DMS53 treated with DMSO at 0.1 percent for 48 hours (cell line): ENCODE measurements around the gene ELN.
A peak's percentile ranks its signal among the peaks of the same experiment; 100 is the strongest.
"Not testable (repeated sequence)": the region's sequence is repeated elsewhere in the genome, so short reads cannot be mapped to it uniquely, and the experiment has no call there.

Source experiments
- DNase-seq: peaks from one replicate; lab custom pipeline; 2025; ENCODE audit not compliant: unreplicated experiment; lab: John Stamatoyannopoulos, UW

The ELN gene

GRCh38 chr7:74027683-74028320, at the start of gene ELN:
TSS of gene ELN (plus strand) at chr7:74028173. CDS start at chr7:74028188, 15 bp downstream.
- DNase-seq, result no peak

DNA sequence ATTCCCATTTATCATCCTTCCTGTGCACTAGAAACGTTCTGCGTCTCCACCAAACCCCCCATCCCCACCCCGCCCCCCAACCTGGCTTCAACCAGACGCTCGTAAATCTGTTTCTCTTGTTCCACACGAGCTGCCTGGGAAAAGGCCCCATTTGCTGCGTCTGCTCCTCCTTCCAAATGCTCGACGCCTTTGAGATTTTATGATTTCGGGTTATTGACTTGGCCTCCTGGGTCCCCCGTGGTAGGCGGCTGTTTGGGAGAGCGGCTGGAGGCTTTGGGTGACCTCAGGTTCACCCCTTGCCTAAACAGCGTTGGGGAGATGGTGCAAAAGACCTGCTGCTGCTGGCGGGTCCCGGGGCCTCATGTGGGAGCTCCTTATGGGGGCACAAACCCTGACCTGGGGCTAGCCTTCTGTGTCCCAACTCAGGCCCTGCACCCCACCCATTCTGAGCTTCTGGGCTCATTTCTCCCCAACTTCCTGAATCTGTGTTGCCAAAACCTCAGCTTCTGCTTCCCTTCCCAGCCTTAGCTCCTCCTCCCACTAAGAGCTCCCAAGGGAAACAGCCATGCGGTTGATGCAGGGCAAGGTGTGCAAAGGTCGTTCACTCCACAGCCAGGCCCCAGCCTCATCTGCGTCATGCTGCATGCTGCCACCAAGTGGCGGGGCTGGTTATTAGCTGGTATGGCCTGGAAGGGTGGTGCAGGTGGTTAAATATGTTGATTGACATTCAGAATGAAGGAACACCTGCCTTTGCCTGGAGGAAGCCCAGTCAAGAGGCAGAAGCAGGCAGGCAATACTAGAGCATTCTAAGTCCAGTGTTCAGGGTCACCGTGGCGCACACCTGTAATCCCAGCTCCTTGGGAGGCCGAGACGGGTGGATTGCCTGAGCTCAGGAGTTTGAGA, 49.1 kb upstream of the ELN start:
- DNase-seq, result peak; percentile 95

DNA sequence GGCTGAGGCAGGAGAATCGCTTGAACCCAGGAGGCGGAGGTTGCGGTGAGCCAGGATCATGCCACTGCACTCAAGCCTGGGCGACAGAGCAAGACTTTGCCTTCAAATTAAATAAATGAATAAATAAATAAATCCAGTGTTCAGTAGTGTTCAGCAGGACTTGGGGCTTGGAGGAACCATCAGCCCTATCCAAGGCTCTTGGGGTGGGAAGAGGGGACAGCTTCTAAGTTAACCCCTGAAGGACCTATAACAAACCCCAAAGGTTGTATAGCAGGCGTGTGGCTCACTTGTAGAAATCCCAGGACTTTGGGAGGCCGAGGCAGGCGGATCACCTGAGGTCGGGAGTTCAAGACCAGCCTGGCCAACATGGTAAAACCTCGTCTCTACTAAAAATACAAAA, 48.3 kb upstream of the ELN start:
- DNase-seq, result not testable (repeated sequence)

DNA sequence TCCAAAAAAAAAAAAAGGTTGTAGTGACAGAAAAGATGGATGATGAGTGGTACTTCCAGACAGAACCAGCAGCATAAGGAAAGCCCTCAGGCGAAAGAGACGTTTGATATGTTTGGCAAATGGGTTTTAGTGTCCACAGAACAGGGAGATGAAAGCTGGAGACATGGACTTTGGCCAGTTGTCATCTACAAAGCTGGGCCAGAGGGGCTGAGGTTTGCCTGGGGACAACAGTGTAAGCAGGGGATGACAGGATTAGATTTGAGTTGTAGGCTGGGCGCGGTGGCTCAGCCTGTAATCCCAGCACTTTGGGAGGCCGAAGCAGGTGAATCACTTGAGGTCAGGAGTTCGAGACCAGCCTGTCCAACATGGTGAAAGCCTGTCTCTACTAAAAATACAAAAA, 47.8 kb upstream of the ELN start:
- DNase-seq, result no peak

DNA sequence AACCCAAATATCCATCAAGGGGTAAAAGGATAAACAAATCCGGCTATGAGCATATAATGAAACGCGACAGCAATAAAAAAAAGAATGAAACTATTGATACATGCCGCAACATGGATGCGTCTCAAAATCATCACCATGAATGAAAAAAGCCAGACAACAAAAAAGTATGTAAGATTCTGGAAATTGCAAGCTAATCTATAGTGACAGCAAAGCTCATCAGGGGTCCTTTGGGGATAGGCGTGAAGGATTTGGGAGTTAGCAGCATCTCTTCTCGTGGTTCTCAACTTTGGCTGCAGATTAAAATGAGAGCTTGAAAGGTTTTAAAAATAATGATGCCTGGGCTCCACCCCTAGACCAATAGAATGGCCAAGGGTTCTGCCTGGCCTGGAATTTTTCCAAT, 46.0 kb upstream of the ELN start:
- DNase-seq, result no peak

GRCh38 chr7:73983437-73984164, 44.4 kb upstream of the ELN start:
- DNase-seq, result no peak

DNA sequence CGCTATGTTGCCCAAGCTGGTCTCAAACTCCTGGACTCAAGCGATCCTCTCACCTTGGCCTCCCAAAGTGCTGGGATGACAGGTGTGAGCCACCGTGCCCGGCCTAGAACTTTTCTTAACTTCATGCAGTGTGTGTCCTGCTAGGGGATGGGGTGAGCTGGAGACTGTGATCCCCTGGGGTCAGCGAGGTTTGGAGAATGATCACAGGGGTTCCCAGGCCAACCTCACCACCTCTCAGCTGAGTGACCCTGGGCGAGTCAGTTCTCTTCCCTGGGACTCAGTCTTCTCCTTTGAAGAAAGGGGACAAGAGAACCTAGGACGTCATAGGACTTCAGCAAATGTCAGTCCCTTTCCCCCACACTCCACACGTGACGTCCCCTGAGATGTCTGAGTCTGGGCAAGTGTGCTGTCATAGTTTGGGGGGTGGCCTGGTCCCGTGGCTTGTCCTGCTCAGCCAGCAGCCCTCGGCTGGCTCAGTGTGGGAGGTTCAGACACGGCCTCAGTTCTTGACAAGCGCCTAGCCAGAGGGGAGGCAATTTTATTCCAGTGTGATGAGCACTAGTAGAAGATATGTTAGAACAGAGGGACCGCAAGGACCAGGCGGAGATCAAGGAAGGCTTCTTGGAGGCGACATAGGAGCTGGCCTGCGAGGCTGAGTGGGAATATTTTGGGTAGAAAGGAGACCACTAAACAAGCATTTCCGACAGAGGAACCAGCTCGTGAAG, 43.3 kb upstream of the ELN start:
- DNase-seq, result no peak

- DNase-seq, result no peak
Measured at GRCh38 chr7:73985737-73986141, 42.2 kb upstream of the ELN start.

DNA sequence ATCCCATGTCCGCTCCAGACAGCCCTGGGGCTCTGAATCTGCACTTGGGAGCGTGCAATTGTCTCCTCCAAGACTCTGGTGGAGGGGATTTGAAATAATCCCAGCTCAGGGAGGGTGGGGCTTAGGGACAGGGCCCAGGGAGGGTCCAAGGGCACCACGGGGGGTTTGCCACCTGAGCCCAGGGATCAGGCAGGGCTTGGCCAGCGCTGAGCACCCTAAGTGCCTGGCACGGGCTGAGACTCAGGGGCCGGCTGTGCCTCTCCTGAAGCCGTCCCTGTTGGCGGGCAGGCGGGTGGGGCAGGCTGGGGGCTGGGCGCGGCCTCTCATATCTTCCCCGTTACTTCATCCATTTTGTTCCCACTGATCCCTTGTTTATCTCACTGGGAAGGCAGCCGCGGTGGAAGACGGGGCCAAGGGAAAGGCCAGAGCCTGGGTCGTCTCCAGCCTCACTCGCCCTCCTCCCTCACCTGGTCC, 41.8 kb upstream of the ELN start:
- no peak for DNase-seq

GRCh38 chr7:73987298-73987697, 40.7 kb upstream of the ELN start:
- no peak for DNase-seq

DNA sequence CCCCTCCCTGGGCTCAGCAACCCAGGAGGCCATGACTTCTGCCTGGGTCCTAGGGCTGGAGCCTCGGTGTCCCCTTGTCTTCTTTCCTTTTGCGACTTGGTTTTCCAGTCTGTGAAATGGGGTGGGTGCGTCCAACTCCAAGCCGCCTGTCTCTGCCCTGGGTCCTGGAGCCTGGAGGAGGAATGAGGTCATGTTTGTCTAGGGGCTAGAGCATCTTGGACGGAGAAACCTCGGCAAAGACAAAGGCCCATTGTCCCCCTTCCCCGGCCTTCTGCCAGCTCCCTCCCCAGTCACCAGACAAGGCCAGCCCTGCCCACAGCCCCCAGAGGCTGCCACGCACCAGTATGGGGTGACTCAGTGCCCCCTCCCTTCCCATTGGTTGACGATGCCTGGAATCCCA, 39.8 kb upstream of the ELN start:
- no peak for DNase-seq

- DNase-seq, result no peak
Measured at GRCh38 chr7:73991522-73992100, 36.4 kb upstream of the ELN start.

DNA sequence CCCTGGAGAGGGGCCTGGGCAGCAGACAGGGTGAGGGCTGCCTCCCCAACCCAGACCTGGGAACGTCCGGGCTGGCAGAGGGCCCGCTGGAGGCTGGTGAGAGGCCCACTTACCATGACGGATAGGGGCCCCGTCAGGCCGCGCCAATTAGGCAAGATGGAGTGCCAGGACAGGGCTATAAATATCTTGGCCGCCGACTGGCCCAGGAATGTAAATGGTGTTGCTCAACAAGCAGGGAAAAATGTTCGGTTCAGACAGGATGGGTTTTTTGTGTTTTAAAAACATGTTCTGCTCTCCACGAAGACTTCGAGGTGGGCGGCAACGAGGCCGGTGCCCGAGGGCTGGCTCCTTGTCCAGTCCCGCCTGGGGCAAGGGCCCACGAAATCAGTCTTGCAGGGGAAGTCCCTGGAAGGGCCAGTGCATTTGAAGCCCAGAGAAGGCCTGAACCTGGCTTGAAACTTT, 35.8 kb upstream of the ELN start:
- DNase-seq, result no peak

- no peak for DNase-seq
Measured at GRCh38 chr7:73994023-73994422, 34.0 kb upstream of the ELN start.

DNA sequence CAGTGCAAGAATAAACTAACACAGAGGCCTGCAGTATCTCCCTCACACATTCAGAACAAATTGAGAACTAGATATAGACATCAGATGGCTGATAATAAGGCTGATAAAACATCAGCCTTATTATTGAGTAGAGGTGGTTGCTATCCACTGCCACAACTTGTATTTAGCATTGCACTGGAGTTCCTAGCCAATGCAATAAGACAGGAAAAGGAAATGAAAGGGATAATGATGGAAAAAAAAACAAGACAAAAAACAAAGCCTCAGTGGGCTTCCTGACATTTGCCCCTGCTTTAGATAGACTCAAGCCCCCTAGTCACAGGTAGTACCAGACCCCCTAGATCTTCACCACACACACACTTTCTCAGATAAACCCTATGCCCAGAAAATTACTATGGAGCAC, 33.2 kb upstream of the ELN start:
- DNase-seq, result no peak

GRCh38 chr7:73995330-73995729, 32.6 kb upstream of the ELN start:
- no peak for DNase-seq

DNA sequence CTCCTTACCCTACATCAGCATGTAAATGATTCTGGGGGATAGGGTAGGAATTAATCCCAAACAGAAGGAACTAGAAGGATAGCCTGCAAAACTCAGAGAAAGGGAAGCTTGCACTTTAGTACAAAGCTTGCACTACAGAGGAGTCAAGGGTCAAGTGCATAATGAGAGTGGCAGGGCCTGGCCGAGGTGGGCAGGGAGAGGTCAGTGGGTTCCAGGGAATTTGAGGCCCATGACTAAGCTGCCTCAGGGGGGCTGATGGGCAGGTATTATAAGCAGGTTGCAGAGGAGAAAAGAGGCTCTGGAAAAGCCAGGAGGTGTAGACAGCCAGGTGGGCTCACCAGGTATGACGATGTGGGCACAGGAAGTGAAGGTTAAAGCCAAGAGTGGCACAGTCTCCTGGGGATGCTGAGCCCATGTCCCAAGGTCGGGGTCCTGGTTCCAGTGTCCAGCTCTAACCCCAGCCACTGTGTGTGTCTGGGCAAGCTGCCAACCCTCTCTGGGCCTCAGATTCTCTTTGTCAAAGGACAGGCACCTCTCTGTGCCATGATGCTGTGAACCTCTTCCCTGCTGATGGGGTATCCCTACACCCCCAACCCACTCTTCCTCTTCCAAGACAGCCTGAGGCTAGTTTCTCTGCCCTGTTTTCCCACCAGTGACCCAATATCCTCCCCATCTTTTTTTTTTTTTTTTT, 32.0 kb upstream of the ELN start:
- DNase-seq, result no peak

- no peak for DNase-seq
Measured at GRCh38 chr7:73997056-73997455, 30.9 kb upstream of the ELN start.

- no peak for DNase-seq
Measured at GRCh38 chr7:73999664-74000435, 28.1 kb upstream of the ELN start.
